ENCODE results near the gene STXBP5.

STXBP5 gene

GRCh38 chr6:147266821-147267220 lies 62.6 kb downstream of the STXBP5 start:
- no peak for TF ChIP-seq CTCF (IDR thresholded peaks at IDR 0.05; ENCODE audit: insufficient read depth, low read depth, low read length, missing control alignments)
- DNase-seq (ENCODE audit: low read depth), result no peak
- H3K4me3 ChIP-seq (ENCODE audit: low read length), result no peak overlapping the region

GRCh38 chr6:147267658-147268057 lies 63.4 kb downstream of the STXBP5 start:
- no peak overlapping the region for H3K4me3 ChIP-seq (ENCODE audit: low read length)
- TF ChIP-seq CTCF (IDR thresholded peaks at IDR 0.05; ENCODE audit: insufficient read depth, low read depth, low read length, missing control alignments), result no peak
- DNase-seq (ENCODE audit: low read depth), result no peak

- no peak overlapping the region for H3K4me3 ChIP-seq (ENCODE audit: low read length)
- DNase-seq (ENCODE audit: low read depth), result peak; percentile 71
- TF ChIP-seq CTCF (IDR thresholded peaks at IDR 0.05; ENCODE audit: insufficient read depth, low read depth, low read length, missing control alignments), result no peak
These were observed 64.0 kb downstream of the STXBP5 start for GRCh38 chr6:147268254-147268653.

- no peak for TF ChIP-seq CTCF (IDR thresholded peaks at IDR 0.05; ENCODE audit: insufficient read depth, low read depth, low read length, missing control alignments)
- no peak overlapping the region for H3K4me3 ChIP-seq (ENCODE audit: low read length)
- DNase-seq (ENCODE audit: low read depth), result no peak
These were observed 69.8 kb downstream of the STXBP5 start for GRCh38 chr6:147274012-147274411.

- TF ChIP-seq CTCF (IDR thresholded peaks at IDR 0.05; ENCODE audit: insufficient read depth, low read depth, low read length, missing control alignments), result no peak
- no peak overlapping the region for H3K4me3 ChIP-seq (ENCODE audit: low read length)
- DNase-seq (ENCODE audit: low read depth), result no peak
These were observed 70.6 kb downstream of the STXBP5 start for GRCh38 chr6:147274776-147275175.

GRCh38 chr6:147278891-147279290 lies 74.7 kb downstream of the STXBP5 start:
- DNase-seq (ENCODE audit: low read depth), result no peak
- H3K4me3 ChIP-seq (ENCODE audit: low read length), result no peak overlapping the region
- no peak for TF ChIP-seq CTCF (IDR thresholded peaks at IDR 0.05; ENCODE audit: insufficient read depth, low read depth, low read length, missing control alignments)

- DNase-seq (ENCODE audit: low read depth), result no peak
- no peak for TF ChIP-seq CTCF (IDR thresholded peaks at IDR 0.05; ENCODE audit: insufficient read depth, low read depth, low read length, missing control alignments)
- no peak overlapping the region for H3K4me3 ChIP-seq (ENCODE audit: low read length)
These were observed 75.2 kb downstream of the STXBP5 start for GRCh38 chr6:147279427-147279826.
